Naive B cell (primary cell): Measurements from ENCODE around the gene MYO3B. TPM values are rescaled to one million over a fixed set of nuclear protein-coding genes. Genes with fewer than 3 reads are reported as not detected.
"Not testable (repeated sequence)": the region's sequence is repeated elsewhere in the genome, so short reads cannot be mapped to it uniquely, and the experiment has no call there.

Experiments used
- ATAC-seq, 2 donors: fragments of 150-1000 bp; cut with Tn5 transposase; 2 replicates each; pipeline ENCODE4 v1.10.0; 2021; ENCODE audit warnings: low read depth in 2 of 2, mild to moderate bottlenecking in 2 of 2, moderate library complexity in 2 of 2
- DNase-seq: peaks from one replicate; pipeline ENCODE4 v3.0.0; 2022
- H3K27ac Mint-ChIP-seq, 6 donors: one replicate each; pipeline ENCODE4 v1.8.0; 2020 to 2022; ENCODE audit warnings: mild to moderate bottlenecking in 6 of 6, mixed read lengths in 6 of 6, moderate library complexity in 5 of 6, inconsistent platforms in 2 of 6
- H3K27me3 Mint-ChIP-seq, 3 donors: one replicate each; pipeline ENCODE4 v1.8.0; 2021 to 2022; ENCODE audit warnings: mixed read lengths in 3 of 3, mild to moderate bottlenecking in 1 of 3
- H3K36me3 Mint-ChIP-seq, 2 donors: one replicate each; pipeline ENCODE4 v1.8.0; 2020 to 2022; ENCODE audit warnings: mixed read lengths in 2 of 2, inconsistent platforms in 1 of 2, mild to moderate bottlenecking in 1 of 2
- H3K4me1 Mint-ChIP-seq, 3 donors: one replicate each; pipeline ENCODE4 v1.8.0; 2020 to 2022; ENCODE audit warnings: mixed read lengths in 3 of 3, inconsistent platforms in 1 of 3, mild to moderate bottlenecking in 1 of 3, moderate library complexity in 1 of 3
- H3K4me3 Mint-ChIP-seq, 8 donors: one replicate each; pipeline ENCODE4 v1.8.0; 2020 to 2022; ENCODE audit warnings: mild to moderate bottlenecking in 8 of 8, mixed read lengths in 8 of 8, moderate library complexity in 8 of 8, inconsistent platforms in 2 of 8
- H3K9me3 Mint-ChIP-seq, 7 donors: one replicate each; pipeline ENCODE4 v1.8.0; 2020 to 2022; ENCODE audit warnings: mixed read lengths in 7 of 7, mild to moderate bottlenecking in 5 of 7, inconsistent platforms in 2 of 7, moderate library complexity in 1 of 7
- polyA plus RNA-seq, 6 donors: library from polyadenylated mRNA; unstranded; fragments of 300-500 nt; fragmentation: Illumina TruSeq; gene quantifications; one replicate each; pipeline ENCODE4 v1.2.3, GENCODE V29; 2021; ENCODE audit warnings: low read depth in 6 of 6

Gene MYO3B
- polyA plus RNA-seq, 6 donors from 2014 or later = not detected

GRCh38 chr2:170255137-170255536 lies 77.2 kb downstream of the MYO3B start:
- Mint-ChIP-seq H3K36me3 (peaks cover 0 to 14% of the 10 kb centered on the region in 2 donors), H3K27ac (no peak overlapping the region), H3K9me3 (peaks cover 0 to 31% (median 6%) of the 10 kb centered on the region in 7 donors), H3K4me1 (no peaks in the 10 kb centered on the region), H3K27me3 (peaks cover 11 to 33% (median 25%) of the 10 kb centered on the region in 3 donors), H3K4me3 (no peak overlapping the region)
- no peak for ATAC-seq
- DNase-seq = no peak

DNA sequence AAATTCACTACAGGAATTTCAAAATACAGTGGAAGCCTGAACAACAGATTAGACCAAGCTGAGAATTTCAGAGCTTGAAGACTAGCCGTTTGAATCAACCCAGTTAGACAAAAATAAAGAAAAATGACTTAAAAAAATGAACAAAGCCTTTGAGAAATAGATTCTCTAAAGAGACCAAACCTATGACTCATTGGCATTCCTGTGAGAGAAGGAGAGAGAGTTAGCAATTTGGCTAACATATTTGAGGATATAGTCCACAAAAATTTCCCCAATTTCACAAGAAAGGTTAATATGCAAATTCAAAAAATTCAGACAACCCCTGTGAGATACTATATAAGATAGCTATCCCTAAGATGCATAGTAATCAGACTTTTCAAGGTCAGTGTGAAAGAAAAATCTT lies 78.0 kb downstream of the MYO3B start:
- Mint-ChIP-seq H3K36me3 (peaks cover 0 to 14% of the 10 kb centered on the region in 2 donors), H3K9me3 (peaks cover 0 to 39% (median 7%) of the 10 kb centered on the region in 7 donors), H3K4me3 (no peak overlapping the region), H3K27ac (no peak overlapping the region), H3K4me1 (no peaks in the 10 kb centered on the region), H3K27me3 (peaks cover 11 to 33% (median 25%) of the 10 kb centered on the region in 3 donors)
- DNase-seq = no peak
- ATAC-seq = no peak

DNA sequence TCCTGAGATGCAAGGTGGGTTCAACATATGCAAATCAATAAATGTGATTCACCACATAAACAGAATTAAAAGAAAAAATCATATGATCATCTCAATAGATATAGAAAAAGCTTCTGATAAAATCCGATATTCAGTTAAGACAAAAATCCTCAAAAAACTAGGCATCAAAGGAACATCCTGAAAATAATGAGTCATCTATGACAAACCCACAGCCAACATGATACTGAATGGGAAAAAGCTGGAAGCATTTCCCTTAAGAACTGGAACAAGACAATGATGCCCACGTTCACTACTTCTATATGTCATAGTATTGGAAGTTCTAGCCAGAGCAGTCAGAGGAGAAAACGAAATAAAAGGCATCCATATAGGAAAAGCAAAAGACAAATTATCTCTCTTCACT lies 80.4 kb downstream of the MYO3B start:
- Mint-ChIP-seq H3K36me3 (peaks cover 0 to 5% of the 10 kb centered on the region in 2 donors), H3K9me3 (peaks cover 3 to 39% (median 11%) of the 10 kb centered on the region in 7 donors), H3K27ac (no peak overlapping the region), H3K27me3 (peaks cover 6 to 24% (median 14%) of the 10 kb centered on the region in 3 donors), H3K4me1 (no peaks in the 10 kb centered on the region), H3K4me3 (no peak overlapping the region)
- ATAC-seq (no peak), DNase-seq (no peak)

GRCh38 chr2:170260188-170260587 lies 82.2 kb downstream of the MYO3B start:
- H3K27ac Mint-ChIP-seq = no peak overlapping the region
- H3K27me3 Mint-ChIP-seq = peaks cover 0 to 15% (median 8%) of the 10 kb centered on the region in 3 donors
- H3K9me3 Mint-ChIP-seq = peaks cover 3 to 39% (median 11%) of the 10 kb centered on the region in 7 donors
- no peaks in the 10 kb centered on the region for H3K36me3 Mint-ChIP-seq
- no peak overlapping the region for H3K4me3 Mint-ChIP-seq
- DNase-seq = no peak
- no peaks in the 10 kb centered on the region for H3K4me1 Mint-ChIP-seq
- no peak for ATAC-seq

GRCh38 chr2:170261566-170261965 lies 83.6 kb downstream of the MYO3B start:
- Mint-ChIP-seq H3K9me3 (peaks cover 3 to 25% (median 11%) of the 10 kb centered on the region in 7 donors), H3K4me3 (no peak overlapping the region), H3K27ac (no peak overlapping the region), H3K27me3 (peaks cover 0 to 8% (median 8%) of the 10 kb centered on the region in 3 donors), H3K36me3 (no peaks in the 10 kb centered on the region), H3K4me1 (no peaks in the 10 kb centered on the region)
- DNase-seq (no peak), ATAC-seq (no peak)

GRCh38 chr2:170262343-170262742 lies 84.4 kb downstream of the MYO3B start:
- ATAC-seq (no peak), DNase-seq (no peak)
- H3K4me1 Mint-ChIP-seq = no peaks in the 10 kb centered on the region
- H3K27ac Mint-ChIP-seq = no peak overlapping the region
- H3K9me3 Mint-ChIP-seq = peaks cover 3 to 17% (median 8%) of the 10 kb centered on the region in 7 donors
- H3K4me3 Mint-ChIP-seq = no peak overlapping the region
- no peaks in the 10 kb centered on the region for H3K36me3 Mint-ChIP-seq
- peaks cover 0 to 5% (median 2%) of the 10 kb centered on the region in 3 donors for H3K27me3 Mint-ChIP-seq

- no peaks in the 10 kb centered on the region for H3K36me3 Mint-ChIP-seq
- peaks cover 0 to under 1% (median 0%) of the 10 kb centered on the region in 3 donors for H3K27me3 Mint-ChIP-seq
- no peaks in the 10 kb centered on the region for H3K4me1 Mint-ChIP-seq
- ATAC-seq = no peak
- peaks cover 3 to 15% (median 7%) of the 10 kb centered on the region in 7 donors for H3K9me3 Mint-ChIP-seq
- H3K27ac Mint-ChIP-seq = no peak overlapping the region
- no peak for DNase-seq
- H3K4me3 Mint-ChIP-seq = no peak overlapping the region
Observed at GRCh38 chr2:170262806-170263205, 84.9 kb downstream of the MYO3B start.

DNA sequence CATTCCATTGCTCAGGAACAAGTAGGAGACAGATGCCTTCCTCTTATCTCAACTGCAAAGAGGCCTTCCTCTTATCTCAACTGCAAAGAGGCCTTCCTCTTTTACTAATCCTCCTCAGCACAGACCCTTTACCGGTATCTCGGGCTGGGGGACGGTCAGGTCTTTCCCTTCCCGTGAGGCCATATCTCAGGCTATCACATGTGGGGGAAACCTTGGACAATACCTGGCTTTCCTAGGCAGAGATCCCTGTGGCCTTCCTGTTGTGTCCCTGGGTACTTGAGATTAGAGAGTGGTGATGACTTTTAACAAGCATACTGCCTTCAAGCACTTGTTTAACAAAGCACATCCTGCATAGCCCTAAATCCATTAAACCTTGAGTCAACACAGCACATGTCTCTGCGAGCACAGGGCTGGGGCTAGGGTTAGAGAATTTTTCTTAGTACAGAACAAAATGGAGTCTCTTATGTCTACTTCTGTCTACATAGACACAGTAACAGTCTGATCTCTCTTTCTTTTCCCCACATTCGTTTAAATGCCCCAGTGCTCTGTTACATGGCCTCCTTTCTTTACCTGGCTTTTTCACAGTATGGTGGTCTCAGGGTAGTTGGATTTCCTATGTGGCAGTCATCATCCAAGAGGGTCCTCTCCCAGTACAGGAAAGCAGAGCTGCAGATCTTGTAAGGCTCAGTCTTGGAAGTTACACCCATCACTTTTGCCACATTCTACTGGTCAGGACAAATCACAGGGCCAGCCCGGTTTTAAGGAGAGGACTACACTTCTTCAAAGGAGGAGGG lies 86.0 kb downstream of the MYO3B start:
- DNase-seq, ATAC-seq, H3K4me1 Mint-ChIP-seq, H3K27ac Mint-ChIP-seq, H3K36me3 Mint-ChIP-seq, H3K4me3 Mint-ChIP-seq, H3K27me3 Mint-ChIP-seq: not testable (repeated sequence)
- H3K9me3 Mint-ChIP-seq = peaks cover 3 to 15% (median 7%) of the 10 kb centered on the region in 7 donors

- Mint-ChIP-seq H3K4me3 (no peak overlapping the region), H3K27me3 (no peaks in the 10 kb centered on the region), H3K4me1 (no peaks in the 10 kb centered on the region), H3K27ac (no peak overlapping the region), H3K36me3 (no peaks in the 10 kb centered on the region), H3K9me3 (peaks cover 3 to 15% (median 7%) of the 10 kb centered on the region in 7 donors)
- DNase-seq (no peak), ATAC-seq (no peak)
Observed at GRCh38 chr2:170264522-170264860, 86.5 kb downstream of the MYO3B start.

DNA sequence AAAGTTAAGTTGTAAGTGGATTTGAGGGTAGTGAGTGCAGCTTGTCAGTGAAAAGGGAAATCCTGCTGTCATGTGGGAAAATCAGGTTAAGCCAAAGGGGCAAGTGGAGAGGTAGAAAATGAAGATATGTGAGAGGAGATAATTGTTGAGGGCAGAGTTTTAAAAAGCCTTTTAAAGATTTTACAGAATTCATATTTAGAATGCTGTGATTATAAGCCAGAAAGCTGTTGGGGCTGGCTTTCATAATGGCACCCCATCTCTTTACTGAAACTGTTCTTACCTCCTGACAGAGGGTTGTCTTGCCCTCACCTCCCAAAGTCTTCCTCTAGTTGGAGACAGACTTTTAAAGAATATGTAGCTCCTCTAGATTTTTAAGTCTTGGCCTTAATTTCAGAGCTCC lies 86.9 kb downstream of the MYO3B start:
- Mint-ChIP-seq H3K4me1 (no peaks in the 10 kb centered on the region), H3K27ac (no peak overlapping the region), H3K36me3 (no peaks in the 10 kb centered on the region), H3K27me3 (no peaks in the 10 kb centered on the region), H3K4me3 (no peak overlapping the region), H3K9me3 (peaks cover 3 to 11% (median 5%) of the 10 kb centered on the region in 7 donors)
- no peak for DNase-seq
- ATAC-seq = no peak

DNA sequence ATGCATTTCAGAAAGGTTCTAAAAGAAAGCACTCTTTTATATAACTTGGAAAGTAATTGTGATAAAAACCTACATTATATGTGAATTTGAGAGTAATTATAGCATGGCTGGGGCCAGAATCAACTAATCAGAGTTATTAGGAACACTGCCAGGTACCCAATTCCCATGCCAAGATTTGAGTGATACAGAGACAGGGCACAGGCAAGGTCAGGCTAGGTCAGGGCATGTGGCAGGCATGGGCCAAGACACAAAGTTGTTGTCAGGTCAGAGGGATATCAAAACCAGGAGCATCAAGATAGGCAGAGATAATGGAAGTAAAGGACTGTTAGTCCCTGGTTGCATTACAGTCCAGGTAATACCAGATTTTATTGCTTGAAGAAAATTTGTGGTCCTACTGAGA lies 87.4 kb downstream of the MYO3B start:
- no peak overlapping the region for H3K27ac Mint-ChIP-seq
- H3K4me3 Mint-ChIP-seq = no peak overlapping the region
- DNase-seq = no peak
- H3K9me3 Mint-ChIP-seq = peaks cover 3 to 11% (median 5%) of the 10 kb centered on the region in 7 donors
- ATAC-seq = no peak
- H3K4me1 Mint-ChIP-seq = no peaks in the 10 kb centered on the region
- H3K36me3 Mint-ChIP-seq = no peaks in the 10 kb centered on the region
- no peaks in the 10 kb centered on the region for H3K27me3 Mint-ChIP-seq

DNA sequence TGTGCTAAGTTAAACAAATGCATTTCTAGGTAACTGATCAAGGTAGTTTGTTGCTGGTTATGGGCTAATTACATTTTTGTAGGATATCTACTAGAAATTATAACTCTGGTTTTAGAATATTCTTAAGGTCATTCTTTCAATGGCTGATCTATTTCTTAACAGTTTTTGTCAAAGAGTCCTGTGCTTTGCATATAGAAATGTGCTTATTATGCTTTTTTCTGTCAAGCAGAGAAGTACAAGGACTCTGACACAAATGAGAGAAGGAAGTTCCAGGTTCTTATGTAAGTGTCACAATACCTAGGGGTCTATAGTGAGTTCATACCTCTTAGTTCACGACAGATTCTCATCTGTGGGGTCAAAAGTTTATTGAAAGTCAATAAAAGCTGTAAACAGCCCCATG lies 88.4 kb downstream of the MYO3B start:
- ATAC-seq = no peak
- Mint-ChIP-seq H3K27ac (no peak overlapping the region), H3K4me3 (no peak overlapping the region), H3K4me1 (no peaks in the 10 kb centered on the region), H3K27me3 (no peaks in the 10 kb centered on the region), H3K9me3 (peaks cover 0 to 11% (median 0%) of the 10 kb centered on the region in 7 donors), H3K36me3 (no peaks in the 10 kb centered on the region)
- DNase-seq = no peak

DNA sequence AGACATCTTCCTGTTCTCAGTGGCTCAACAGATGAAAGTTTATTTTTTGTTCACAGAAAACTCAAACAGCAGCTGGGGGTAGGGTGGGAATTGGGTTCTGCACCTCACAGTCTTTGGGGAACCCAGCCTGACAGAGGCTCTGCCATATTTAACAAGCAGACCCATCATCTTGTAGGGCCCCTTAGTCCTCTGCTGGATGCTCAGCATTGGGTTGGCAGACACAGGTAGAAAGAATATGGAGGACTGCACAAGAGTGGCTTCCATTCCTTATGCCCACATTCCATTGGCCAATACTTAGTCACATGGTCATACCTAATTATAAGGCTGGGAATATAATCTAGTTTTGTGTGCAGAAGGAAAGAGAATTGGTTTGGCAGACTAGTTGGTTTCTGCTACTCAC lies 89.1 kb downstream of the MYO3B start:
- Mint-ChIP-seq H3K27ac (no peak overlapping the region), H3K36me3 (no peaks in the 10 kb centered on the region), H3K4me3 (no peak overlapping the region), H3K9me3 (peaks cover 0 to 6% (median 0%) of the 10 kb centered on the region in 7 donors), H3K4me1 (no peaks in the 10 kb centered on the region), H3K27me3 (no peaks in the 10 kb centered on the region)
- no peak for DNase-seq
- ATAC-seq = no peak

DNA sequence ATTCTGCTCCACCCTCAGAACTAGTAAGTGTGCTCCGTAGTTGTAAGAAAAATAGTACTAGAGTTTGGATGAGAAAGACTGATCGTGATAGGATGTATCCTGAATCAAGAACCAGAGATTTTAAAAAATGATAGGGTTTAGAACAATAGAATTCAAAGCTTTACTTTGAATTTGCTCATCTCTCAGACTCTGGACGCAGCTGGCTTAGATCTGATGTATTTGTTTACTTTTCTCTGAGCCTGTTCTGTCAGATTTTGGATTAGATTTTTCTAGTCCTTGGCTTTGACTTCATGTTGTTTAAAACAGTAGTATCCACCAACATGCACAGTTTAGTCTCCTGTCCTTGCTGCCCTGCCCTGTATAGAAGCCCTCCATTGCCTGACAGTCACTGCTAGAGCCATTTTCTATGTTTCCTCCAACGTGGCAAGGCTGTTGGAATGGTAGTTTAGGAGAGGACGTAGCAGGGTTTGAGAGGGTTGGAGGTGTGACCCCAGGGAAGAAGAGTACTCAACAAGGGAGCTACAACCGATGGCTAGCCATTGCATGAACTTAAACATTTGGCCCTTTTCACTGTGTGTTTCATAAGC lies 92.4 kb downstream of the MYO3B start:
- no peaks in the 10 kb centered on the region for H3K4me1 Mint-ChIP-seq
- peaks cover 0 to 9% (median 0%) of the 10 kb centered on the region in 3 donors for H3K27me3 Mint-ChIP-seq
- DNase-seq (no peak), ATAC-seq (no peak)
- H3K9me3 Mint-ChIP-seq = peaks cover 0 to 3% (median 0%) of the 10 kb centered on the region in 7 donors
- H3K36me3 Mint-ChIP-seq = no peaks in the 10 kb centered on the region
- peak overlapping the region in 1 of 6 donors; percentile 30 for H3K27ac Mint-ChIP-seq
- no peak overlapping the region for H3K4me3 Mint-ChIP-seq
